Activated CD4-positive, alpha-beta T cell treated with anti-CD3 and anti-CD28 coated beads, Interleukin-2, amount 10 ng/mL, durations not matched to agents 7 days and 5 days (primary cell): ENCODE data around the gene GCNT3. TPM values are rescaled to one million over a fixed set of nuclear protein-coding genes. Genes with fewer than 3 reads are reported as not detected.
A peak's percentile ranks its signal among the peaks of the same experiment; 100 is the strongest.
"Not testable (repeated sequence)": the region's sequence is repeated elsewhere in the genome, so short reads cannot be mapped to it uniquely, and the experiment has no call there.

Source experiments
- CTCF ChIA-PET: fragments of 350-600 bp; sonication (Branson Sonifier 250); formaldehyde crosslinking; loops from one replicate; lab custom pipeline; 2021; ENCODE audit warnings: antibody characterized with exemption; lab: Charles Lee
- POLR2A ChIA-PET: fragments of 350-600 bp; sonication (Branson Sonifier 250); formaldehyde crosslinking; loops from one replicate; lab custom pipeline; 2021; ENCODE audit warnings: antibody characterized with exemption; lab: Charles Lee
- DNase-seq: peaks from one replicate; pipeline ENCODE4 v3.0.0-alpha.2; 2020
- H3K27ac Mint-ChIP-seq: one replicate; pipeline ENCODE4 v1.8.0; 2021; ENCODE audit warnings: mild to moderate bottlenecking, moderate library complexity, mixed read lengths
- H3K27me3 Mint-ChIP-seq: one replicate; pipeline ENCODE4 v1.8.0; 2021; ENCODE audit warnings: mixed read lengths
- H3K36me3 Mint-ChIP-seq: one replicate; pipeline ENCODE4 v1.8.0; 2021; ENCODE audit warnings: low read depth, mixed read lengths
- H3K4me1 Mint-ChIP-seq: one replicate; pipeline ENCODE4 v1.8.0; 2021; ENCODE audit warnings: mixed read lengths
- H3K4me3 Mint-ChIP-seq: one replicate; pipeline ENCODE4 v1.8.0; 2021; ENCODE audit warnings: mild to moderate bottlenecking, moderate library complexity, mixed read lengths
- H3K9me3 Mint-ChIP-seq: one replicate; pipeline ENCODE4 v1.8.0; 2021; ENCODE audit warnings: mixed read lengths
- total RNA-seq, 2 experiments: library from RNA; stranded (reverse); gene quantifications; one replicate each; pipeline ENCODE4 v1.2.3, GENCODE V29; 2021

The GCNT3 gene
- total RNA-seq, 2 experiments from 2014 or later: not detected

GRCh38 chr15:59636184-59636583 lies 24.6 kb downstream of the GCNT3 start:
- no peaks in the 10 kb centered on the region for H3K9me3 Mint-ChIP-seq
- peaks cover 2% of the 10 kb centered on the region for H3K4me1 Mint-ChIP-seq
- H3K4me3 Mint-ChIP-seq: no peak overlapping the region
- no peak overlapping the region for H3K27ac Mint-ChIP-seq
- no peaks in the 10 kb centered on the region for H3K27me3 Mint-ChIP-seq
- ChIA-PET POLR2A (no interaction called here), CTCF (no interaction called here)
- H3K36me3 Mint-ChIP-seq: peaks cover 24% of the 10 kb centered on the region
- DNase-seq: no peak

- H3K4me3 Mint-ChIP-seq, DNase-seq, H3K27ac Mint-ChIP-seq, H3K4me1 Mint-ChIP-seq, POLR2A ChIA-PET, H3K9me3 Mint-ChIP-seq, H3K27me3 Mint-ChIP-seq, CTCF ChIA-PET: not testable (repeated sequence)
- H3K36me3 Mint-ChIP-seq: peaks cover 28% of the 10 kb centered on the region
These were observed 25.9 kb downstream of the GCNT3 start for GRCh38 chr15:59637507-59637906.

- H3K27me3 Mint-ChIP-seq: no peaks in the 10 kb centered on the region
- H3K9me3 Mint-ChIP-seq: no peaks in the 10 kb centered on the region
- DNase-seq: no peak
- H3K4me1 Mint-ChIP-seq: peaks cover 4% of the 10 kb centered on the region
- no peak overlapping the region for H3K27ac Mint-ChIP-seq
- ChIA-PET POLR2A (no interaction called here), CTCF (no interaction called here)
- peaks cover 33% of the 10 kb centered on the region for H3K36me3 Mint-ChIP-seq
- H3K4me3 Mint-ChIP-seq: no peak overlapping the region
These were observed 30.8 kb downstream of the GCNT3 start for GRCh38 chr15:59642351-59642750.

GRCh38 chr15:59644756-59645155 lies 33.2 kb downstream of the GCNT3 start:
- Mint-ChIP-seq H3K4me3 (no peak overlapping the region), H3K36me3 (peaks cover 31% of the 10 kb centered on the region), H3K4me1 (peaks cover 7% of the 10 kb centered on the region), H3K9me3 (no peaks in the 10 kb centered on the region), H3K27ac (no peak overlapping the region), H3K27me3 (no peaks in the 10 kb centered on the region)
- no peak for DNase-seq
- ChIA-PET POLR2A (no interaction called here), CTCF (interaction anchor here (0.6 kb wide), 1 partner anchor 767 kb away, joined by 3 read pairs; no protein-coding TSS in a partner anchor)

- H3K4me3 Mint-ChIP-seq, POLR2A ChIA-PET, H3K27ac Mint-ChIP-seq, DNase-seq, H3K27me3 Mint-ChIP-seq, H3K9me3 Mint-ChIP-seq, H3K4me1 Mint-ChIP-seq: not testable (repeated sequence)
- CTCF ChIA-PET: interaction anchor here (1.3 kb wide), 1 partner anchor 11 kb away, joined by 5 read pairs; the partner anchor contains the start of gene GTF2A2
- H3K36me3 Mint-ChIP-seq: peaks cover 36% of the 10 kb centered on the region
These were observed 34.2 kb downstream of the GCNT3 start for GRCh38 chr15:59645812-59646211.

- Mint-ChIP-seq H3K4me1 (peaks cover 5% of the 10 kb centered on the region), H3K36me3 (peaks cover 35% of the 10 kb centered on the region), H3K27ac (no peak overlapping the region), H3K27me3 (no peaks in the 10 kb centered on the region), H3K9me3 (no peaks in the 10 kb centered on the region), H3K4me3 (no peak overlapping the region)
- POLR2A ChIA-PET: no interaction called here
- CTCF ChIA-PET: interaction anchor here (1.3 kb wide), 1 partner anchor 11 kb away, joined by 5 read pairs; the partner anchor contains the start of gene GTF2A2
- DNase-seq: no peak
These were observed 34.7 kb downstream of the GCNT3 start for GRCh38 chr15:59646277-59646676.

- Mint-ChIP-seq H3K36me3 (peaks cover 39% of the 10 kb centered on the region), H3K4me3 (no peak overlapping the region), H3K27ac (peak overlapping the region; percentile 31), H3K9me3 (no peaks in the 10 kb centered on the region), H3K4me1 (peaks cover 5% of the 10 kb centered on the region), H3K27me3 (no peaks in the 10 kb centered on the region)
- no peak for DNase-seq
- CTCF ChIA-PET: interaction anchor here (1.0 to 1.3 kb wide), 2 partner anchors 10 to 114 kb away, joined by 4 to 5 read pairs; partner anchors contain the start of gene GTF2A2
- POLR2A ChIA-PET: no interaction called here
These were observed 35.5 kb downstream of the GCNT3 start for GRCh38 chr15:59647085-59647484.

GRCh38 chr15:59649603-59650002 lies 38.0 kb downstream of the GCNT3 start:
- Mint-ChIP-seq H3K27me3 (no peaks in the 10 kb centered on the region), H3K36me3 (peaks cover 35% of the 10 kb centered on the region), H3K4me3 (no peak overlapping the region), H3K9me3 (no peaks in the 10 kb centered on the region), H3K27ac (no peak overlapping the region), H3K4me1 (peaks cover 11% of the 10 kb centered on the region)
- DNase-seq: no peak
- CTCF ChIA-PET: no interaction called here
- POLR2A ChIA-PET: no interaction called here

- CTCF ChIA-PET: interaction anchor here (0.9 kb wide), 1 partner anchor 40 kb away, joined by 5 read pairs; no protein-coding TSS in a partner anchor
- POLR2A ChIA-PET: no interaction called here
- Mint-ChIP-seq H3K36me3 (peaks cover 26% of the 10 kb centered on the region), H3K27me3 (no peaks in the 10 kb centered on the region), H3K4me1 (peaks cover 17% of the 10 kb centered on the region), H3K4me3 (no peak overlapping the region), H3K9me3 (no peaks in the 10 kb centered on the region), H3K27ac (no peak overlapping the region)
- DNase-seq: no peak
These were observed 42.5 kb downstream of the GCNT3 start for GRCh38 chr15:59654046-59654445.

GRCh38 chr15:59656897-59657634 lies 45.5 kb downstream of the GCNT3 start, which contains the start of gene GTF2A2:
GTF2A2 (minus strand) TSS chr15:59657515; CDS start chr15:59652277, 5,238 bp downstream.
- ChIA-PET CTCF (interaction anchor here (0.5 to 1.4 kb wide), 3 partner anchors 11 to 714 kb away, joined by 3 to 5 read pairs (median 5); no protein-coding TSS in a partner anchor), POLR2A (interaction anchor here (0.6 to 1.8 kb wide), 2 partner anchors 31 to 741 kb away, joined by 3 to 7 read pairs; partner anchors contain the start of genes ANXA2 and BNIP2)
- H3K9me3 Mint-ChIP-seq: peaks cover 1% of the 10 kb centered on the region
- H3K27me3 Mint-ChIP-seq: no peaks in the 10 kb centered on the region
- peaks cover 29% of the 10 kb centered on the region for H3K36me3 Mint-ChIP-seq
- H3K4me1 Mint-ChIP-seq: peaks cover 17% of the 10 kb centered on the region
- H3K27ac Mint-ChIP-seq: peak within 1 kb of the TSS; percentile 68
- peak within 1 kb of the TSS; percentile 51 for H3K4me3 Mint-ChIP-seq
- peak; percentile 97 for DNase-seq

- H3K4me3 Mint-ChIP-seq: no peak overlapping the region
- POLR2A ChIA-PET: interaction anchor here (0.6 to 1.8 kb wide), 2 partner anchors 31 to 740 kb away, joined by 3 to 7 read pairs; partner anchors contain the start of genes ANXA2 and BNIP2
- CTCF ChIA-PET: interaction anchor here (0.5 to 1.4 kb wide), 3 partner anchors 11 to 715 kb away, joined by 3 to 5 read pairs (median 5); no protein-coding TSS in a partner anchor
- no peak for DNase-seq
- H3K27me3 Mint-ChIP-seq: no peaks in the 10 kb centered on the region
- peaks cover 15% of the 10 kb centered on the region for H3K4me1 Mint-ChIP-seq
- peaks cover 31% of the 10 kb centered on the region for H3K36me3 Mint-ChIP-seq
- peaks cover 1% of the 10 kb centered on the region for H3K9me3 Mint-ChIP-seq
- no peak overlapping the region for H3K27ac Mint-ChIP-seq
These were observed 46.1 kb downstream of the GCNT3 start for GRCh38 chr15:59657635-59658125.

GRCh38 chr15:59659366-59659765 lies 47.8 kb downstream of the GCNT3 start:
- ChIA-PET POLR2A (no interaction called here), CTCF (no interaction called here)
- no peak overlapping the region for H3K4me3 Mint-ChIP-seq
- peak overlapping the region; percentile 14 for H3K27ac Mint-ChIP-seq
- H3K27me3 Mint-ChIP-seq: no peaks in the 10 kb centered on the region
- peaks cover 1% of the 10 kb centered on the region for H3K9me3 Mint-ChIP-seq
- DNase-seq: no peak
- peaks cover 11% of the 10 kb centered on the region for H3K4me1 Mint-ChIP-seq
- peaks cover 39% of the 10 kb centered on the region for H3K36me3 Mint-ChIP-seq

- Mint-ChIP-seq H3K4me1 (peaks cover 11% of the 10 kb centered on the region), H3K36me3 (peaks cover 37% of the 10 kb centered on the region)
- CTCF ChIA-PET: interaction anchor here (0.8 kb wide), 1 partner anchor 19 kb away, joined by 4 read pairs; no protein-coding TSS in a partner anchor
These were observed 50.7 kb downstream of the GCNT3 start for GRCh38 chr15:59662260-59662659.

More at GRCh38 chr15:59662260-59662659, 50.7 kb downstream of the GCNT3 start:
- Mint-ChIP-seq H3K9me3 (peaks cover 1% of the 10 kb centered on the region), H3K27me3 (no peaks in the 10 kb centered on the region), H3K27ac (no peak overlapping the region), H3K4me3 (no peak overlapping the region)
- POLR2A ChIA-PET: no interaction called here
- no peak for DNase-seq
